Cortex of kidney (tissue), 1 donor: ENCODE results near the gene LGALS4.
"Not testable (repeated sequence)": the region's sequence is repeated elsewhere in the genome, so short reads cannot be mapped to it uniquely, and the experiment has no call there.

ENCODE experiments used
- DNase-seq: peaks from one replicate; lab custom pipeline; 2025; lab: John Stamatoyannopoulos, UW

LGALS4 gene

DNA sequence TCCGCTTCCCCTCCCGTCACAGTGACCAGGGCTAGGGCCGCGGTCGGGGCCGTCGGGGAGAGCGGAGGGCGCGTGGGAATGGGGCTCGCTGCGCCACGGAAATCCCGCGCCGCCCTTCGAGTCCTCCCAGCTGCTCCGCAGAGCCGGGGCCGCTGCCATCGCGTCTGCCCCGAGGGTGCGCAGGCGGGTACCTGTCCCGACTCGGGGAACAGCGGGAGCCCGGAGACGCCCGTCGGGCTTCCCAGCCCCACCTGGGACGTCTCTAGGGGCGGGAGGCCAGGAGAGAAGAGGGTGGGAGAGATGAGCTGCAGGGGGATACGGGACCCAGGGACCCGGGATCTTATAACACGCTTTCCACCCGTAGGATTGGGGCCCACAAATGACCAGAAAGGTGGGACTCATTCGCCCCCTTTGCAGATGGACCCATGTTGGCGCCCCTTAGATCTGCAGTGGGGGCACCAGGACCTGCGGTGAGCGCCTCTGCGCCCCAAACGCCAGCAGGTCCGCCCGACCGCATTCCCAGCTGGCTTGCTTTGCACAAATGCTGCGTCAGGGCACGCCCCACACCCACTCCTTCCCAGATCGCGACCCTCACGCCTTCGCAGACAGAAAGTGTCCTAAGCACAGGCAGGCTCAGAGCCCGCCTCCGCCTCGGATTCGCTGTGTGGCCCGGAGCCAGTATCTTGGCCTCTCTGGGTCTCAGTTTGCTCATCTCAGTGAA, 42.4 kb downstream of the LGALS4 start:
- DNase-seq, result not testable (repeated sequence)

DNA sequence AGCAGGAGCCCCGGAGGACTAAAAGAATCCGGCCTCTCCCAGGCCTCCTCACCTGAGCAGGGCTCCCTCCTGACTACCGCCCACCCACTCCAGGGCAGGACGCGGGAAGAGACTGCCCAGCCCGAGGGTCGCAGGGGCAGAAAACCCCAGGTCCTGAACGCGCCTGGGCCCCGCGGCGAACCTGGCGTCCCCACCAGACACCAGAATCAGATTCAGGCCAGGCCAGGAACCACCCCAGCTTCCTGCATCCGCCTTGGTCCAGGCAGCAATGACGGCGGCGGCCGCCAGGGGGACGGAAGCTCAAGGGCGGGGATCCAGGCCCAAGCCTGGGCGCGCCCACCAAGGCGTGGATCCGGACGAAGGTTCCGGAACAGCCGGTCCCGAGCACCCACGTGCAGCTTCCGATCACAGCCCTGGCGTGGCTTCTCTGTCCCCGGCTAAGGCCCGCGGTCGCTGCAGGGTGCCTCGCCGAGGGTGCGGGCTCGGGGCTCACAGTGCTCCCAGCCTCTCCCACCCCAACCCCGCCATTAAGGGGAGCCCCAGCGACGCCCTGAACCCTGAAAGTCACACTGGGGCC, 43.0 kb downstream of the LGALS4 start:
- no peak for DNase-seq

DNA sequence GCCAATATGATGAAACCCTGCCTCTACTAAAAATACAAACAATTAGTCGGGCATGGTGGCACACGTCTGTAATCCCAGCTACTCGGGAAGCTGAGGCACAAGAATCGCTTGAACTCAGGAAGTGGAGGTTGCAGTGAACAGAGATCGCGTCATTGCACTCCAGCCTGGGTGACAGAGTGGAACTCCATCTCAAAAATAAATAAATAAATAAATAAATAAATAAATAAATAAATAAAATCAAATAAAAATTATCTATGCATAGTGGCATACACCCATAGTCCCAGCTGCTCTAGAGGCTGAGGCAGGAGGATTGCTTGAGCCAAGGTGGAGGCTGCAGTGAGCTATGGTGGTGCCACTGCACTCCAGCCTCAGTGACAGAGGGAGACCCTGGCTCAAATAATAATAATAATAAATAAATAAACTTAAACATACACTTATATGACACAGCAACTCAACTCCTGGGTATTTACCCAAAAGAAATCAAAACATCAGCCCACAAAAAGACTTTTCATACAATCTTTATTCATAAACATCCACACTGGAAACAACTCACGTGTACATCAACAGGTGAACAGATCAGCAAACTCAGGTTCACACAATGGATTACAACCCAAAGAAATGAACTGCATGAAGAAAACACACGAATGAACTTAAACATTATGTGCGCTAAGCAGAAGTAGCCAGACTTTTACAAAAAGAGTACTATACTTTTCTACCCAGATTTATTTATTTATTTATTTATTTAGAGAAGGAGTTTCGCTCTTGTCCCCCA, 46.3 kb downstream of the LGALS4 start:
- DNase-seq, result no peak

DNA sequence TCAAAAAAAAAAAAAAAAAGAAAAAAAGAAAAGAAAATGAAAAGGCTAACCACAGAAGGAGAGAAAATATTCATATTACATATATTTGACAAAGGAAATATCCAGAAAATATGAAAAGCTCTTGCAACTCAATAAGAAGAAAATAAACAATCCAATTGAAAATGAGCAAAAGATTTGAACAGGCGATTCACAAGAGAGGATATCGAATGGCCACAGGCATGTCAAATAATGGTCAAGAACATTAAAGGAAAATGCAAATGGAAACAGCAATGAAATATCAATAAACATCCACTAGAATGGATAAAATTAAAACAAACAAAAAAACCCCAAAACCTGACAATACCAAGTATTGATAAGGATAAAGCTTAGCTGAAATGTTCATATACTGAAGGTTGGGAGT, 47.5 kb downstream of the LGALS4 start:
- DNase-seq, result no peak

DNA sequence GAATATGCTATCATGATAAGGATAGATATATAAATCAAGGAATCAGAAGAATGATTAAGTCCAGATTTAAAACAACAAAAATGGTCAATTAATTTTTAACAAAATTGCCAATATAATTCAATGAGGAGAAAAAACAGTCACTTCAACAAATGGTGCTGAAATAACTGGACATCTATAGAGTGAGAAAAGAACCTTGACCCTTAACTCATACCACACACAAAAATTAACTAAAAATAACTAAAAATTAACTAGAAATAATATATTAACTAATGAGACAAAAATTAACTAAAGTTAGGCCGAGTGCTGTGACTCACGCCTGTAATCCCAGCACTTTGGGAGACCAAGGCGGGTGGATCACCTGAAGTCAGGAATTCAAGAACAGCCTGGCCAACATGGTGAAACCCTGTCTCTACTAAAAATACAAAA, 48.9 kb downstream of the LGALS4 start:
- no peak for DNase-seq

DNA sequence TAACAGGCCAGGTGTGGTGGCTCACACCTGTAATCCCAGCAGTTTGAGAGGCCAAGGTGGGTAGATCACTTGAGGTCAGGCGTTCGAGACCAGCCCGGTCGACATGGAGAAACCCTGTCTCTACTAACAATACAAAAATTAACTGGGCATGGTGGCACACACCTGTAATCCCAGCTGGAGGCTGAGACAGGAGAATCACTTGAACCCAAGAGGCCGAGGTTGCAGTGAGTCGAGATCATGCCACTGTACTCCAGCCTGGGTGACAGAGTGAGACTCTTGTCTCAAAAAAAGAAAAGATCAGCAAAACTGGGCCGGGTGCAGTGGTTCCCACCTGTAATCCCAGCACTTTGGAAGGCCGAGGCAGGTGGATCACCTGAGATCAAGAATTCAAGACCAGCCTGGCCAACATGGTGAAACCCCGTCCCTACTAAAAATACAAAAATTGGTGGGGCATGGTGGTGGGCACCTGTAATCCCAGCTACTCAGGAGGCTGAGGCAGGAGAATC, 50.8 kb downstream of the LGALS4 start:
- not testable (repeated sequence) for DNase-seq

DNA sequence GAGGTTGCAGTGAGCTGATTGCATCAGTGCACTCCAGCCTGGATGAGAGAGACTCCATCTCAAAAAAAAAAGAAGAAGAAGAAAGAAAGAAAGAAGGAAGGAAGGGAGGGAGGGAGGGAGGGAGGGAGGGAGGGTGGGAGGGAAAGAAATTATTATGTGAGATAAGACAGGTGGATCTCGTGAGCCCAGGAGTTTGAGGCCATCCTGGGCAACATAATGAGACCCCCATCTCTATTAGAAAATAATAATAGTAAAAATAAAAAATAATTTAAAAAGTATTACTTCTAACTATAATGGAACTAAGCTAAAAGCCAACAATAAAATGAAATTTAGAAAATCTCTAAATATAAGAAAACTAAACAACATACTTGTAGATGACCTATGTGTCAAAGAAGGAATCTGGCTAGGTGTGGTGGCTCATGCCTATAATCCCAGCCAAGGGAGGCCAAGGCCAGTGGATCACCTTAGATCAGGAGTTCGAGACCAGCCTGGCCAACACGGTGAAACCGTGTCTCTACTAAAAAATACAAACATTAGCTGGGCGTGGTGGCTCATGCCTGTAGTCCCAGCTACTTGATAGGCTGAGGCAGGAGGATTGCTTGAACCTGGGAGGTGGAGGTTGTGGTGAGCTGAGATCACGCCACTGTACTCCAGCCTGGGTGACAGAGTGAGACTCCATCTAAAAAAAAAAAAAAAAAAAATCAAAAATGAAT, 51.8 kb downstream of the LGALS4 start:
- DNase-seq, result not testable (repeated sequence)

DNA sequence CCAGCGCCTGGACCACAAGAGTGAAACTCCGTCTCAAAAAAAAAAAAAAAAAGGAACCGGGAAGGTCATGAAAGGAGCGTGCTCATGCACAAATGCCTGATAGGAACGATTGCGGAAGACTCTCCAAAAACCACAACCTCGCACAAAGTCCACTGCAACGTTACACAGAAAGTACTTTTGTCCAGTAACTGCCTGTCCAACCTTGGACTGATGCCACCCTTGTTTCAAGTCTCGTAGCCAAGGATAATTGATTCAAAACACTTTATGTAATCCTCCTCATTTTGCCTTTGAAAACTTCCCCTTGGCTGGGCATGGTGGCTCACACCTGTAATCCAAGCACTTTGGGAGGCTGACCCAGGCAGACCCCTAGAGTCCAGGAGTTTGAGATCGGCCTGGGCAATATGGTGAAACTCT, 53.1 kb downstream of the LGALS4 start:
- DNase-seq, result no peak

DNA sequence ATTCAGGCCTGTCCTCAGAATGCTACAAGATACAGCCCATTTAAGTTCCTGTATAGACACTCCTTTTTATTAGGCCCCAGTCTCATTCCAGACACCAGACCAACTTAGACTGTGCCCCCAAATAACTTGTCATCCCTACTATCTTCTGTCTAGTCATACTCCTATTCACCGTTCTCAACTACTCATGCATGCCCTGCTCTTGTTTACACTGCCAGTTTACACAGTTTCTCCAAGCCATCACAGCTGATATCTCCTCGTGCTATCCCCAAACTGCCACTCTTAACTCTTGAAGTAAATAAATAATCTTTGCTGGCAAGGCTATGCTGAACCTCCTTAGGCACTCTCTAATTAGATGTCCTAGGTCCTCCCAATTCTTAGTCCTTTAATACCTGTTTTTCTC, 58.5 kb downstream of the LGALS4 start:
- not testable (repeated sequence) for DNase-seq

DNA sequence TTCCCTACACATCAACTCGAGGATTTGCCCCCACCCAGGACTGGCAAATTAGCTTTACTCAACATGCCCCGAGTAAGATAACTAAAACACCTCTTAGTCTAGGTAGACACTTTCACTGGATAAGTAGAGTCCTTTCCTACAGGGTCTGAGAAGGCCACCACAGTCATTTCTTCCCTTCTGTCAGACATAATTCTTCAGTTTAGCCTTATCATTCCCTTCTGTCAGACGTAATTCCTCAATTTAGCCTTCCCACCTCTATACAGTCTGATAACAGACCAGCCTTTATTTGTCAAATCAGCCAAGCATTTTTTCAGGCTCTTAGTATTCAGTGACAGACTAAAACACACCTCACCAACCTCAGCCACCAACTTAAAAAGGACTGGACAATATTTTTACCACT, 59.0 kb downstream of the LGALS4 start:
- DNase-seq, result not testable (repeated sequence)
